SK-N-SH (cell line): ENCODE data around the gene BCR.
A peak's percentile ranks its signal among the peaks of the same experiment; 100 is the strongest.

Experiments used
- CTCF ChIP-seq: fragments of 200-600 bp; sonication (generic); IDR thresholded peaks from 2 replicates; pipeline ENCODE4 v1.6.1; 2017; ENCODE audit warnings: antibody characterized with exemption, mild to moderate bottlenecking, moderate library complexity
- EP300 ChIP-seq, 2 experiments: IDR thresholded peaks; 2 replicates each; pipeline versions ENCODE4 v1.4.0 to v1.6.1; 2012; ENCODE audit warnings: borderline replicate concordance in 1 of 2, low read depth in 1 of 2, low read length in 1 of 2
- EZH2phosphoT487 ChIP-seq: fragments of 200-600 bp; sonication (generic); IDR thresholded peaks from 2 replicates; pipeline ENCODE4 v1.6.1; 2017; ENCODE audit warnings: low read depth, mixed run types, mild to moderate bottlenecking, antibody characterized with exemption, moderate library complexity, borderline replicate concordance
- FOXM1 ChIP-seq: IDR thresholded peaks from 2 replicates; pipeline ENCODE4 v1.4.0; 2012; ENCODE audit warnings: low read depth, mild to moderate bottlenecking
- GATA2 ChIP-seq: sonication (generic); formaldehyde crosslinking; IDR thresholded peaks from 2 replicates; pipeline ENCODE4 v1.5.0; 2020; ENCODE audit warnings: mild to moderate bottlenecking, missing genetic modification reagents
- JUND ChIP-seq: IDR thresholded peaks from 2 replicates; pipeline ENCODE4 v1.4.0; 2012
- POLR2AphosphoS5 ChIP-seq: IDR thresholded peaks from 2 replicates; pipeline ENCODE4 v1.6.1; 2012; ENCODE audit warnings: low read depth, low read length
- RCOR1 ChIP-seq: fragments of 150-350 bp; IDR thresholded peaks from 2 replicates; pipeline ENCODE4 v1.6.1; 2017; ENCODE audit warnings: antibody characterized with exemption, low read length
- REST ChIP-seq: IDR thresholded peaks from 2 replicates; pipeline ENCODE4 v1.6.1; 2012; ENCODE audit warnings: mild to moderate bottlenecking, low read depth, low read length, moderate library complexity
- RFX5 ChIP-seq: IDR thresholded peaks from 2 replicates; pipeline ENCODE4 v1.6.1; 2012; ENCODE audit warnings: mild to moderate bottlenecking, improper control_type of control experiment, low read length
- SMC3 ChIP-seq: IDR thresholded peaks from 2 replicates; pipeline ENCODE4 v1.6.1; 2012; ENCODE audit warnings: low read depth, low read length, improper control_type of control experiment
- YY1 ChIP-seq: IDR thresholded peaks from 2 replicates; pipeline ENCODE4 v1.4.0; 2012; ENCODE audit warnings: low read depth, mild to moderate bottlenecking

GRCh38 chr22:23144932-23145877 is 35.1 kb upstream of the BCR start, which contains the start of gene RAB36:
- TF ChIP-seq CTCF (no peak), RFX5 (peak; percentile 65), REST (no peak), EP300 (IDR thresholded peaks at IDR 0.05; ENCODE audit: borderline replicate concordance in 1 of 2, low read depth in 1 of 2, low read length in 1 of 2) (no peak), EZH2phosphoT487 (no peak), YY1 (no peak), FOXM1 (no peak), SMC3 (no peak), POLR2AphosphoS5 (0 out of 2 replicates have a peak, but pooled peaks have one; percentile 7), GATA2 (CRISPR knock-in tag) (no peak), JUND (no peak), RCOR1 (no peak)
